PC-3 (cell line): Measurements from ENCODE around the gene TGFB1I1. TPM values are rescaled to one million over a fixed set of nuclear protein-coding genes. Genes with fewer than 3 reads are reported as not detected.

ENCODE experiments used
- ATAC-seq: fragments of 200-7000 bp; cut with Tn5 transposase; 2 replicates; pipeline ENCODE4 v1.9.1; 2020; ENCODE audit warnings: mild to moderate bottlenecking, moderate library complexity
- BruUV-seq: library from RNA; stranded (reverse); fragments of 400-500 nt; replicated peaks from 2 replicates; lab custom pipeline; 2021; lab: Mats Ljungman, UMichigan
- CTCF ChIA-PET: fragments of 300-600 bp; sonication (Branson Sonifier 250); formaldehyde crosslinking; loops from one replicate; lab custom pipeline; 2022; ENCODE audit warnings: antibody characterized with exemption; lab: Charles Lee
- POLR2A ChIA-PET: fragments of 300-600 bp; sonication (Branson Sonifier 250); formaldehyde crosslinking; loops from one replicate; lab custom pipeline; 2022; ENCODE audit warnings: antibody characterized with exemption; ENCODE audit not compliant: unreplicated experiment; lab: Charles Lee
- DNase-seq: peaks from one replicate; pipeline ENCODE4 v3.0.0-alpha.2; 2015
- H2AFZ ChIP-seq: fragments of 300-600 bp; sonication (generic); 2 replicates; pipeline ENCODE4 v1.6.0; 2016; ENCODE audit warnings: antibody characterized with exemption, low read length
- H3F3A ChIP-seq: fragments of 300-600 bp; sonication (generic); one replicate; pipeline ENCODE4 v1.6.0; 2017; ENCODE audit warnings: antibody characterized with exemption, low read length, control low read depth, mild to moderate bottlenecking; ENCODE audit not compliant: unreplicated experiment
- H3K27ac ChIP-seq: fragments of 300-600 bp; sonication (generic); 2 replicates; pipeline ENCODE4 v1.5.1; 2016; ENCODE audit warnings: mild to moderate bottlenecking, low read length
- H3K27me3 ChIP-seq: fragments of 300-600 bp; sonication (generic); 2 replicates; pipeline ENCODE4 v1.6.1; 2016; ENCODE audit warnings: low read length, mixed read lengths
- H3K36me3 ChIP-seq: fragments of 300-600 bp; sonication (generic); 2 replicates; pipeline ENCODE4 v1.6.1; 2016; ENCODE audit warnings: low read depth, mixed run types, low read length, mixed read lengths
- H3K4me1 ChIP-seq: fragments of 300-600 bp; sonication (generic); 2 replicates; pipeline ENCODE4 v1.5.1; 2016; ENCODE audit warnings: low read length; ENCODE audit not compliant: insufficient read depth
- H3K4me2 ChIP-seq: fragments of 300-600 bp; sonication (generic); 2 replicates; pipeline ENCODE4 v1.6.0; 2016; ENCODE audit warnings: low read length
- H3K4me3 ChIP-seq: fragments of 300-600 bp; sonication (generic); 2 replicates; pipeline ENCODE4 v1.5.1; 2016; ENCODE audit warnings: mild to moderate bottlenecking, low read length, mixed read lengths
- H3K79me2 ChIP-seq: fragments of 300-600 bp; sonication (generic); 2 replicates; pipeline ENCODE4 v1.6.1; 2017; ENCODE audit warnings: low read length, mixed read lengths
- H3K9ac ChIP-seq: fragments of 300-600 bp; sonication (generic); 2 replicates; pipeline ENCODE4 v1.6.0; 2016; ENCODE audit warnings: mild to moderate bottlenecking, low read length
- H3K9me2 ChIP-seq: fragments of 300-600 bp; sonication (generic); replicated peaks from 2 replicates; pipeline ENCODE4 v1.6.1; 2016; ENCODE audit warnings: mixed run types, low read length, mixed read lengths
- H3K9me3 ChIP-seq: fragments of 300-600 bp; sonication (generic); 2 replicates; pipeline ENCODE4 v1.6.1; 2016; ENCODE audit warnings: low read length, mixed read lengths
- H4K20me1 ChIP-seq: fragments of 300-600 bp; sonication (generic); 2 replicates; pipeline ENCODE4 v1.6.1; 2016; ENCODE audit warnings: low read length, mixed read lengths
- CTCF ChIP-seq: fragments of 300-600 bp; sonication (generic); conservative IDR thresholded peaks from 2 replicates; pipeline ENCODE4 v1.5.1; 2017; ENCODE audit warnings: antibody characterized with exemption, low read depth, mild to moderate bottlenecking, low read length
- EZH2 ChIP-seq: fragments of 300-600 bp; sonication (generic); IDR thresholded peaks from one replicate; pipeline ENCODE4 v1.6.1; 2017; ENCODE audit warnings: antibody characterized with exemption, mild to moderate bottlenecking, low read length; ENCODE audit not compliant: unreplicated experiment
- EZH2phosphoT487 ChIP-seq: fragments of 300-600 bp; sonication (generic); IDR thresholded peaks from 2 replicates; pipeline ENCODE4 v1.6.1; 2018; ENCODE audit warnings: mild to moderate bottlenecking, antibody characterized with exemption, low read length, borderline replicate concordance
- intact Hi-C: fragments of 100-400 bp; cut with micrococcal nuclease; formaldehyde crosslinking; loops from 2 replicates; pipeline ENCODE4 v1.9.0; 2023
- total RNA-seq: library from RNA; depleted of rRNA; stranded (reverse); fragments of >200 nt; gene quantifications from 2 replicates; pipeline ENCODE4 v1.2.3, GENCODE V29; 2014

Gene TGFB1I1
- total RNA-seq, 1 experiment from 2014 or later = 11.2 TPM

GRCh38 chr16:31478956-31479355 lies 7.0 kb downstream of the TGFB1I1 start:
- Histone ChIP-seq H3K27ac (no peak overlapping the region), H3F3A (no peaks in the 10 kb centered on the region), H3K4me2 (no peak overlapping the region), H3K4me3 (no peak overlapping the region), H3K9me2 (no peaks in the 10 kb centered on the region), H3K9ac (no peak overlapping the region), H3K79me2 (no peaks in the 10 kb centered on the region), H2AFZ (no peak overlapping the region), H3K27me3 (no peaks in the 10 kb centered on the region), H3K36me3 (no peaks in the 10 kb centered on the region), H3K4me1 (no peaks in the 10 kb centered on the region), H3K9me3 (no peaks in the 10 kb centered on the region), H4K20me1 (no peaks in the 10 kb centered on the region)
- DNase-seq (no peak), ATAC-seq (no peak; the same call in 1 of the 2 replicates)
- BruUV-seq = no TSS peak
- intact Hi-C loops = no loop called here
- TF ChIP-seq CTCF (no peak), EZH2 (no peak), EZH2phosphoT487 (no peak)
- ChIA-PET POLR2A (no interaction called here), CTCF (no interaction called here)

GRCh38 chr16:31479751-31480150 lies 7.8 kb downstream of the TGFB1I1 start:
- H2AFZ ChIP-seq = no peak overlapping the region
- TF ChIP-seq CTCF = no peak
- TF ChIP-seq EZH2phosphoT487 = no peak
- no peak for TF ChIP-seq EZH2
- DNase-seq (no peak), ATAC-seq (no peak)
- no peaks in the 10 kb centered on the region for H3F3A ChIP-seq
- no peaks in the 10 kb centered on the region for H3K27me3 ChIP-seq
- H3K79me2 ChIP-seq = no peaks in the 10 kb centered on the region
- no peaks in the 10 kb centered on the region for H4K20me1 ChIP-seq
- no TSS peak for BruUV-seq
- no peaks in the 10 kb centered on the region for H3K9me2 ChIP-seq
- no peak overlapping the region for H3K9ac ChIP-seq
- no peak overlapping the region for H3K4me2 ChIP-seq
- CTCF ChIA-PET = no interaction called here
- intact Hi-C loops = no loop called here
- no peaks in the 10 kb centered on the region for H3K9me3 ChIP-seq
- no peak overlapping the region for H3K4me3 ChIP-seq
- no peaks in the 10 kb centered on the region for H3K36me3 ChIP-seq
- H3K27ac ChIP-seq = no peak overlapping the region
- POLR2A ChIA-PET = no interaction called here
- H3K4me1 ChIP-seq = no peaks in the 10 kb centered on the region

GRCh38 chr16:31480851-31481536 lies 9.0 kb downstream of the TGFB1I1 start:
- H2AFZ ChIP-seq = no peak overlapping the region
- no peaks in the 10 kb centered on the region for H4K20me1 ChIP-seq
- H3K27me3 ChIP-seq = no peaks in the 10 kb centered on the region
- H3K4me2 ChIP-seq = no peak overlapping the region
- H3K9me2 ChIP-seq = no peaks in the 10 kb centered on the region
- no peaks in the 10 kb centered on the region for H3K36me3 ChIP-seq
- ChIA-PET CTCF (no interaction called here), POLR2A (no interaction called here)
- no peak overlapping the region for H3K4me3 ChIP-seq
- H3K9ac ChIP-seq = no peak overlapping the region
- intact Hi-C loops = no loop called here
- no peak for TF ChIP-seq EZH2phosphoT487
- TF ChIP-seq CTCF = no peak
- no peak for TF ChIP-seq EZH2
- no peak for DNase-seq
- no peaks in the 10 kb centered on the region for H3K9me3 ChIP-seq
- no peaks in the 10 kb centered on the region for H3K79me2 ChIP-seq
- no peak overlapping the region for H3K27ac ChIP-seq
- no peaks in the 10 kb centered on the region for H3K4me1 ChIP-seq
- H3F3A ChIP-seq = no peaks in the 10 kb centered on the region
- BruUV-seq = no TSS peak
- ATAC-seq = no peak
